ENCODE data around the gene ARHGAP15. TPM values are rescaled to one million over a fixed set of nuclear protein-coding genes. Genes with fewer than 3 reads are reported as not detected.

Gene ARHGAP15
- total RNA-seq, 2 donors from 2014 or later = 0.41 to 4.3 TPM

- DNase-seq (ENCODE audit: low spot score) = no peak
- Histone ChIP-seq H3K27ac (no peak overlapping the region), H3K36me3 (no peaks in the 10 kb centered on the region), H3K4me3 (no peak overlapping the region), H3K27me3 (replicated peaks; ENCODE audit: insufficient read depth) (no peaks in the 10 kb centered on the region), H3K4me1 (replicated peaks) (no peaks in the 10 kb centered on the region), H3K9me3 (no peaks in the 10 kb centered on the region)
- TF ChIP-seq POLR2A (IDR thresholded peaks at IDR 0.05) = no peak
- TF ChIP-seq POLR2AphosphoS5 (IDR thresholded peaks at IDR 0.05) = no peak
- TF ChIP-seq CTCF (IDR thresholded peaks at IDR 0.05) = no peak
- WGBS = 98% methylated on average over 7 of the region's 7 CpGs
- intact Hi-C loops (cut with DNase I) = no loop called here
Measured at GRCh38 chr2:143560724-143561123, 431.5 kb downstream of the ARHGAP15 start.

GRCh38 chr2:143564419-143564818 lies 435.2 kb downstream of the ARHGAP15 start:
- H3K27me3 ChIP-seq (replicated peaks; ENCODE audit: insufficient read depth) = no peaks in the 10 kb centered on the region
- no peaks in the 10 kb centered on the region for H3K9me3 ChIP-seq
- 97% methylated on average over 2 of the region's 2 CpGs for WGBS
- no peak for DNase-seq (ENCODE audit: low spot score)
- H3K4me1 ChIP-seq (replicated peaks) = no peaks in the 10 kb centered on the region
- no peak overlapping the region for H3K4me3 ChIP-seq
- intact Hi-C loops (cut with DNase I) = no loop called here
- no peak for TF ChIP-seq CTCF (IDR thresholded peaks at IDR 0.05)
- TF ChIP-seq POLR2AphosphoS5 (IDR thresholded peaks at IDR 0.05) = no peak
- no peak for TF ChIP-seq POLR2A (IDR thresholded peaks at IDR 0.05)
- no peak overlapping the region for H3K27ac ChIP-seq
- H3K36me3 ChIP-seq = no peaks in the 10 kb centered on the region

- DNase-seq (ENCODE audit: low spot score) = no peak
- TF ChIP-seq POLR2AphosphoS5 (IDR thresholded peaks at IDR 0.05) (no peak), POLR2A (IDR thresholded peaks at IDR 0.05) (no peak), CTCF (IDR thresholded peaks at IDR 0.05) (no peak)
- intact Hi-C loops (cut with DNase I) = no loop called here
- WGBS = 100% methylated on average over 1 of the region's 1 CpG
- Histone ChIP-seq H3K27ac (no peak overlapping the region), H3K27me3 (replicated peaks; ENCODE audit: insufficient read depth) (no peaks in the 10 kb centered on the region), H3K4me1 (replicated peaks) (no peaks in the 10 kb centered on the region), H3K9me3 (no peaks in the 10 kb centered on the region), H3K4me3 (no peak overlapping the region), H3K36me3 (no peaks in the 10 kb centered on the region)
Measured at GRCh38 chr2:143571747-143572146, 442.5 kb downstream of the ARHGAP15 start.

- no peak for TF ChIP-seq POLR2A (IDR thresholded peaks at IDR 0.05)
- no peak for TF ChIP-seq POLR2AphosphoS5 (IDR thresholded peaks at IDR 0.05)
- TF ChIP-seq CTCF (IDR thresholded peaks at IDR 0.05) = no peak
- 90% methylated on average over 4 of the region's 4 CpGs for WGBS
- Histone ChIP-seq H3K4me1 (replicated peaks) (no peaks in the 10 kb centered on the region), H3K27me3 (replicated peaks; ENCODE audit: insufficient read depth) (no peaks in the 10 kb centered on the region), H3K27ac (no peak overlapping the region), H3K9me3 (no peaks in the 10 kb centered on the region), H3K36me3 (no peaks in the 10 kb centered on the region), H3K4me3 (no peak overlapping the region)
- intact Hi-C loops (cut with DNase I) = no loop called here
- no peak for DNase-seq (ENCODE audit: low spot score)
Measured at GRCh38 chr2:143572421-143572820, 443.2 kb downstream of the ARHGAP15 start.

GRCh38 chr2:143574069-143574468 lies 444.9 kb downstream of the ARHGAP15 start:
- Histone ChIP-seq H3K4me1 (replicated peaks) (no peaks in the 10 kb centered on the region), H3K9me3 (no peaks in the 10 kb centered on the region), H3K4me3 (no peak overlapping the region), H3K27ac (no peak overlapping the region), H3K36me3 (no peaks in the 10 kb centered on the region), H3K27me3 (replicated peaks; ENCODE audit: insufficient read depth) (no peaks in the 10 kb centered on the region)
- WGBS = 54% methylated on average over 1 of the region's 1 CpG
- no peak for DNase-seq (ENCODE audit: low spot score)
- TF ChIP-seq POLR2AphosphoS5 (IDR thresholded peaks at IDR 0.05) (no peak), CTCF (IDR thresholded peaks at IDR 0.05) (no peak), POLR2A (IDR thresholded peaks at IDR 0.05) (no peak)
- intact Hi-C loops (cut with DNase I) = no loop called here
